WTC11 (cell line): ENCODE data around the gene VEPH1. TPM values are rescaled to one million over a fixed set of nuclear protein-coding genes. Genes with fewer than 3 reads are reported as not detected.

Experiments used
- ATAC-seq: fragments of 200-7000 bp; cut with Tn5 transposase; 2 replicates; pipeline ENCODE4 v1.10.0; 2021; ENCODE audit warnings: mild to moderate bottlenecking, moderate library complexity
- CTCF ChIA-PET: fragments of 300-600 bp; sonication (Branson Sonifier 250); formaldehyde crosslinking; loops from one replicate; lab custom pipeline; 2021; ENCODE audit warnings: antibody characterized with exemption; lab: Charles Lee
- POLR2A ChIA-PET: fragments of 350-600 bp; sonication (Branson Sonifier 250); formaldehyde crosslinking; loops from one replicate; lab custom pipeline; 2021; ENCODE audit warnings: antibody characterized with exemption; lab: Charles Lee
- DNase-seq: peaks from one replicate; pipeline ENCODE4 v3.0.0; 2021; ENCODE audit warnings: low spot score
- H3K27ac Mint-ChIP-seq: 2 replicates; pipeline ENCODE4 v1.8.0; 2021; ENCODE audit warnings: mixed read lengths
- H3K27me3 Mint-ChIP-seq: 2 replicates; pipeline ENCODE4 v1.8.0; 2021; ENCODE audit warnings: low read depth, mild to moderate bottlenecking, moderate library complexity, mixed read lengths
- H3K36me3 Mint-ChIP-seq: 2 replicates; pipeline ENCODE4 v1.8.0; 2021; ENCODE audit warnings: mixed read lengths
- H3K4me1 Mint-ChIP-seq: 2 replicates; pipeline ENCODE4 v1.8.0; 2022; ENCODE audit warnings: mixed read lengths
- H3K4me3 Mint-ChIP-seq: 2 replicates; pipeline ENCODE4 v1.8.0; 2021; ENCODE audit warnings: mild to moderate bottlenecking, moderate library complexity, mixed read lengths
- H3K9me3 Mint-ChIP-seq: 2 replicates; pipeline ENCODE4 v1.8.0; 2021; ENCODE audit warnings: mixed read lengths
- ATF2 ChIP-seq: sonication (generic); formaldehyde crosslinking; IDR thresholded peaks from 2 replicates; pipeline ENCODE4 v1.8.1; 2022; ENCODE audit warnings: low read depth, missing genetic modification reagents, borderline replicate concordance
- CREM ChIP-seq: sonication (generic); formaldehyde crosslinking; IDR thresholded peaks from 2 replicates; pipeline ENCODE4 v1.8.1; 2022; ENCODE audit warnings: mild to moderate bottlenecking, missing genetic modification reagents, moderate library complexity
- E2F1 ChIP-seq: sonication (generic); formaldehyde crosslinking; IDR thresholded peaks from 2 replicates; pipeline ENCODE4 v1.8.0; 2022; ENCODE audit warnings: mild to moderate bottlenecking, missing genetic modification reagents
- ERG ChIP-seq: fragments of 250-450 bp; sonication (Bioruptor Pico); IDR thresholded peaks from 2 replicates; pipeline ENCODE4 v1.8.0; 2021; ENCODE audit warnings: mild to moderate bottlenecking
- ETV6 ChIP-seq: sonication (generic); formaldehyde crosslinking; IDR thresholded peaks from 2 replicates; pipeline ENCODE4 v1.8.1; 2022; ENCODE audit warnings: mild to moderate bottlenecking, missing genetic modification reagents
- GTF2I ChIP-seq: fragments of 250-450 bp; sonication (Bioruptor Pico); conservative IDR thresholded peaks from 2 replicates; pipeline ENCODE4 v1.4.0; 2021; ENCODE audit warnings: mild to moderate bottlenecking
- MLX ChIP-seq: sonication (generic); formaldehyde crosslinking; IDR thresholded peaks from 2 replicates; pipeline ENCODE4 v1.8.1; 2023; ENCODE audit warnings: mild to moderate bottlenecking, missing genetic modification reagents, moderate library complexity
- NFATC4 ChIP-seq: fragments of 250-450 bp; sonication (Bioruptor Pico); IDR thresholded peaks from 2 replicates; pipeline ENCODE4 v1.9.0; 2021; ENCODE audit warnings: mild to moderate bottlenecking
- NFYB ChIP-seq: sonication (generic); formaldehyde crosslinking; conservative IDR thresholded peaks from 2 replicates; pipeline ENCODE4 v1.8.0; 2022; ENCODE audit warnings: low read depth, missing genetic modification reagents
- PREB ChIP-seq: sonication (generic); formaldehyde crosslinking; IDR thresholded peaks from 2 replicates; pipeline ENCODE4 v1.8.1; 2022; ENCODE audit warnings: mild to moderate bottlenecking, missing genetic modification reagents, moderate library complexity, borderline replicate concordance
- SMAD4 ChIP-seq: sonication (generic); formaldehyde crosslinking; IDR thresholded peaks from 2 replicates; pipeline ENCODE4 v1.8.0; 2022; ENCODE audit warnings: mild to moderate bottlenecking, missing genetic modification reagents
- TEAD4 ChIP-seq: sonication (generic); formaldehyde crosslinking; IDR thresholded peaks from 2 replicates; pipeline ENCODE4 v1.8.0; 2022; ENCODE audit warnings: mild to moderate bottlenecking, missing genetic modification reagents
- ZBTB43 ChIP-seq: sonication (generic); formaldehyde crosslinking; IDR thresholded peaks from 2 replicates; pipeline ENCODE4 v1.8.1; 2023; ENCODE audit warnings: mild to moderate bottlenecking, missing genetic modification reagents
- ZNF219 ChIP-seq: sonication (generic); formaldehyde crosslinking; IDR thresholded peaks from 2 replicates; pipeline ENCODE4 v1.8.0; 2023; ENCODE audit warnings: missing genetic modification reagents, mild to moderate bottlenecking, borderline replicate concordance
- ZNF281 ChIP-seq: sonication (generic); formaldehyde crosslinking; IDR thresholded peaks from 2 replicates; pipeline ENCODE4 v1.8.0; 2023; ENCODE audit warnings: mild to moderate bottlenecking, missing genetic modification reagents
- ZNF317 ChIP-seq: sonication (generic); formaldehyde crosslinking; IDR thresholded peaks from 2 replicates; pipeline ENCODE4 v1.8.1; 2023; ENCODE audit warnings: low read depth, mild to moderate bottlenecking, moderate library complexity, missing genetic modification reagents, borderline replicate concordance
- ZNF416 ChIP-seq: fragments of 250-450 bp; sonication (Bioruptor Pico); IDR thresholded peaks from 2 replicates; pipeline ENCODE4 v1.9.0; 2021; ENCODE audit warnings: mild to moderate bottlenecking, inconsistent platforms
- total RNA-seq: library from RNA; stranded (reverse); gene quantifications from 3 replicates; pipeline ENCODE4 v1.2.3, GENCODE V29; 2021

Gene VEPH1
- total RNA-seq, 1 experiment from 2014 or later, result 10.8 TPM

- Mint-ChIP-seq H3K4me1 (peaks cover 8% of the 10 kb centered on the region; the same call in 1 of the 2 replicates), H3K36me3 (no peaks in the 10 kb centered on the region), H3K27me3 (no peaks in the 10 kb centered on the region), H3K27ac (no peak overlapping the region), H3K9me3 (no peaks in the 10 kb centered on the region), H3K4me3 (no peak overlapping the region)
- TF ChIP-seq SMAD4 (CRISPR knock-in tag) (no peak), MLX (no peak)
- ATAC-seq (no peak), DNase-seq (no peak)
- CTCF ChIA-PET, result no interaction called here
- POLR2A ChIA-PET, result no interaction called here
Measured at GRCh38 chr3:157284688-157285087, 218.5 kb downstream of the VEPH1 start.

GRCh38 chr3:157282261-157283191 is 220.7 kb downstream of the VEPH1 start:
- no peaks in the 10 kb centered on the region for H3K9me3 Mint-ChIP-seq

GRCh38 chr3:157280786-157281185 is 222.4 kb downstream of the VEPH1 start:
- H3K9me3 Mint-ChIP-seq, result no peaks in the 10 kb centered on the region
- no peak for DNase-seq
- no peaks in the 10 kb centered on the region for H3K27me3 Mint-ChIP-seq
- ATAC-seq, result no peak
- ChIA-PET CTCF (no interaction called here), POLR2A (no interaction called here)
- H3K4me1 Mint-ChIP-seq, result peaks cover 13% of the 10 kb centered on the region
- TF ChIP-seq NFYB (no peak), ZNF281 (no peak), ZNF317 (CRISPR knock-in tag) (no peak), ZNF416 (no peak), TEAD4 (CRISPR knock-in tag) (no peak), ERG (CRISPR knock-in tag) (no peak), CREM (CRISPR knock-in tag) (no peak), ZBTB43 (CRISPR knock-in tag) (no peak), GTF2I (CRISPR knock-in tag) (no peak), PREB (CRISPR knock-in tag) (no peak), ETV6 (no peak)
- H3K4me3 Mint-ChIP-seq, result no peak overlapping the region
- H3K36me3 Mint-ChIP-seq, result no peaks in the 10 kb centered on the region
- no peak overlapping the region for H3K27ac Mint-ChIP-seq

More at GRCh38 chr3:157282261-157283191, 220.7 kb downstream of the VEPH1 start:
- H3K27me3 Mint-ChIP-seq, result no peaks in the 10 kb centered on the region
- TF ChIP-seq NFATC4, result no peak
- TF ChIP-seq SMAD4 (CRISPR knock-in tag), result no peak
- no peak for TF ChIP-seq TEAD4 (CRISPR knock-in tag)
- TF ChIP-seq E2F1 (CRISPR knock-in tag), result no peak
- no peak for TF ChIP-seq ZNF219 (CRISPR knock-in tag)
- no peak for TF ChIP-seq ATF2 (CRISPR knock-in tag)
- TF ChIP-seq, all 79 proteins: peak for 0
- ChIA-PET POLR2A (no interaction called here), CTCF (no interaction called here)
- no peak overlapping the region for H3K4me3 Mint-ChIP-seq
- H3K36me3 Mint-ChIP-seq, result no peaks in the 10 kb centered on the region
- H3K27ac Mint-ChIP-seq, result no peak overlapping the region
- no peaks in the 10 kb centered on the region for H3K4me1 Mint-ChIP-seq
- ATAC-seq (no peak), DNase-seq (no peak)
